IPS-18c (cell line): ENCODE measurements around the gene NEURL4.
"Not testable (repeated sequence)": the region's sequence is repeated elsewhere in the genome, so short reads cannot be mapped to it uniquely, and the experiment has no call there.

Experiments used
- H3K4me3 ChIP-seq: 2 replicates; pipeline ENCODE4 v1.7.0; 2013; ENCODE audit warnings: low read depth, mild to moderate bottlenecking, low read length, moderate library complexity; ENCODE audit not compliant: insufficient read depth
- H3K9me3 ChIP-seq: one replicate; pipeline ENCODE4 v1.6.1; 2013; ENCODE audit warnings: mild to moderate bottlenecking, low read length, moderate library complexity; ENCODE audit not compliant: control insufficient read depth, insufficient read depth

The NEURL4 gene

DNA sequence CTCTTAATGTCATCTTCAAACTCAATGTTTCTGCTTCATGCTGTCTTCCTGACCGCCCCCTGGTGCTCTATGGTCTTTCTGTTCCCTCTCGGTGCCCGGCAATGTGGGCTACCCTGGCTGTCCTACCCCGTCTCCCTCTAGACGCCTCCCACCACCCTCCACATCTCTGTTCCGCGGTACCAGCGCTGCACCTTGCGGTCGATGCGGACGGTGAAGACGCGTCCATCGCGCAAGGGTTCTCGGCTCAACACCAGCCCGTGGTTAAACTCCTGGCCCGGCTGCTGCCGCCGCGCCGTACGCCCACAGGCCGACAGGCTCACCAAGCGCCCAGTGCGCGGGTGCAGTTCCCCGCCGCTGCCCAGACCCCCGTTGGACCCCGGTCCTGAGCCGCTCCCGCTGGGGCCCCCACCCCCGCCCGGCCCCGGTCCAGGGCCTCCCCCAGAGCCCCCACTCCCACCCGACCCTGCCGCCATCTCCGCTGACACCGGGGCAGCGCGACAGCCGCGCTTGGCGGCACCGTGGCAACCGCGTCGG, at the start of gene NEURL4:
Gene NEURL4, minus strand, starts transcription at position 496 of the 534 bp plus-strand sequence. Its CDS starts 23 bp downstream, at position 473.
- Histone ChIP-seq H3K4me3 (peak within 1 kb of the TSS; percentile 60), H3K9me3 (no peaks in the 10 kb centered on the region)

DNA sequence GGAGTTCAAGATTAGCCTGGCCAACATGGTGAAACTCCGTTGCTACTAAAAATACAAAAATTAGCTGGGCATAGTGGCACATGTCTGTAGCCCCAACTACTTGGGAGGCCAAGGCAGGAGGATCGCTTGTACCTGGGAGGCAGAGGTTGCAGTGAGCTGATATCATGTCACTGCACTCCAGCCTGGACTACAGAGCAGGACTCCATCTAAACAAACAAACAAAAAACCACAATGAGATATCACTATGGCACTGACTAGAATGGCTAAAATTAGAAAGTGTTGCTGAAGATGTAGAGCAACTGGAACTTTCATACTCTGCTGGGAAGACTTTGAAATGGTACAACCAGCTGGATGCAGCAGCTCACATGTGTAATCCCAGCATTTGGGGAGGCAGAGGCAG, 45.2 kb upstream of the NEURL4 start:
- Histone ChIP-seq H3K9me3 (no peaks in the 10 kb centered on the region), H3K4me3 (no peak overlapping the region)

DNA sequence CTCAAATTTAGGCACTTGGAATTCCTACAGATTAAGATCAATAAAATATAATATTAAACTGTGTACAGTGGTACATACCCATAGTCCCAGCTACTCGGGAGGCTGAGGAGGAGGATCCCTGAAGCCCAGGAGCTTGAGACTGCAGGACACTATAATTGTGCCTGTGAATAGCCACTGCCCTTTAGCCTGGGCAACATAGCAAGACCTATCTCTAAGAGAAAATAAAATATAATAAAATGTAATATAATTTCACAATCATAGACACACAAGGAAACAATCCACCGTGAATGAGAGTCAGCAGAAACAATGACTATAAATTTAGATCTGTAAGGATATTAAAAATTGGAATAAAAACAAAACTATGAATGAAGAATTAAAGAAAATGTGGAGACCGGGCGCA, 41.7 kb upstream of the NEURL4 start:
- Histone ChIP-seq H3K9me3 (no peaks in the 10 kb centered on the region), H3K4me3 (no peak overlapping the region)

- no peaks in the 10 kb centered on the region for H3K9me3 ChIP-seq
Measured at GRCh38 chr17:7369825-7370224, 40.7 kb upstream of the NEURL4 start.

GRCh38 chr17:7368599-7368994, 39.5 kb upstream of the NEURL4 start:
- not testable (repeated sequence) for H3K4me3 ChIP-seq, H3K9me3 ChIP-seq

More at GRCh38 chr17:7369825-7370224, 40.7 kb upstream of the NEURL4 start:
- no peak overlapping the region for H3K4me3 ChIP-seq

DNA sequence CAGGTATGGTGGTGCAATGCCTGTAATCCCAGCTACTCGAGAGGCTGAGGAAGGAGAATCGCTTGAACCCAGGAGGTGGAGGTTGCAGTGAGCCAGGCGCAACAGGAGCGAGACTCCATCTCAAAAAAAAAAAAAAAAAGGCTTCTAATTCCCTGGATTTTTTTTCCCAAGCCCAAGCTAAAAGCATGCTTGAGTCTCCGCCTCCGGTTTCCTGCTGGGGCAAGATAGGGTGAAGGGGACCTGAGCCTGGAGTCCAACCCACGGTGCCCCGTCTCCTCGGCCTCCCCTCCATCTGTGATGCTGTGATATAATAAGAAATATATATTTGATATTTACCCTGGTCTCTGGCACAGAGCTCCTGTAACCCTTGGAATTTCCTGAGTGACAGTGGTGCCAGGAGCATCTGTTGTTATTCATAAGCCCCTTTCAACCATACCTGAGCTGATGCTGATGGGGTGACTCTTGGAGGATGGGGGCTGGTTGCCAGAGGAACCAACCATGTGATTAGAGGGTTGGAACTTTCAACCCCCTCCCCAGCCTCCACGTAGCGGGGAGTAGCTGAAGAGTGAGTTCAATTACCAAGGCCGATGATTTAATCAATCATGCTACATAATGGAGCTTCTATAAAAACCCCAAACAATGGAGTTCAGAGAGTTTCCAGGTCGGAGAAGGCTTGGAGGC, 38.9 kb upstream of the NEURL4 start:
- H3K9me3 ChIP-seq: no peaks in the 10 kb centered on the region
- H3K4me3 ChIP-seq: no peak overlapping the region

DNA sequence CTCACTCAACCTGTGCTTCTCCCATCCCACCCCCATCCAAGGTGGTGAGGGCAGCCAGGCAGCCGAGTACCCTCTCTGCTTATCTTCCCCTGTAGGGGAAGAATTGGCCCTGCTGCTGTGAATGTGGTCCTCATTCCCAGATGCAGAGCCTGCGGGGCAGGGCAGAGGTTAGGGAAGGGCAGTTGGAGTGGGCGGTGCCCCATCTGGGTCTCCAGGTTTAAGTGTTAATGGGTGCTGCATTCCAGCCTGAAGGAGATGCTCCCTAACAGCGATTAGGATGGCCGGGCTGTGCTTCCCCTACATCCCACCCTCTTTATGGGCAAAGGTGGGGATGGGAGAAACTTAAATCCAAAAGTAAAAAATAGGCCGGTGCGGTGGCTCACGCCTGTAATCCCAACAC, 37.9 kb upstream of the NEURL4 start:
- H3K4me3 ChIP-seq: no peak overlapping the region
- H3K9me3 ChIP-seq: no peaks in the 10 kb centered on the region

GRCh38 chr17:7365963-7366362, 36.8 kb upstream of the NEURL4 start:
- not testable (repeated sequence) for H3K4me3 ChIP-seq, H3K9me3 ChIP-seq

GRCh38 chr17:7363311-7363710, 34.2 kb upstream of the NEURL4 start:
- no peaks in the 10 kb centered on the region for H3K9me3 ChIP-seq
- no peak overlapping the region for H3K4me3 ChIP-seq

- Histone ChIP-seq H3K9me3 (no peaks in the 10 kb centered on the region), H3K4me3 (no peak overlapping the region)
Measured at GRCh38 chr17:7361906-7362305, 32.8 kb upstream of the NEURL4 start.

- no peaks in the 10 kb centered on the region for H3K9me3 ChIP-seq
Measured at GRCh38 chr17:7357381-7357780, 28.2 kb upstream of the NEURL4 start.

GRCh38 chr17:7356756-7357155, 27.6 kb upstream of the NEURL4 start:
- Histone ChIP-seq H3K9me3 (no peaks in the 10 kb centered on the region), H3K4me3 (no peak overlapping the region)

More at GRCh38 chr17:7357381-7357780, 28.2 kb upstream of the NEURL4 start:
- H3K4me3 ChIP-seq: no peak overlapping the region

- Histone ChIP-seq H3K4me3 (peak overlapping the region; percentile 21; the same call in 1 of the 2 replicates), H3K9me3 (no peaks in the 10 kb centered on the region)
Measured at GRCh38 chr17:7356072-7356549, 27.0 kb upstream of the NEURL4 start.

DNA sequence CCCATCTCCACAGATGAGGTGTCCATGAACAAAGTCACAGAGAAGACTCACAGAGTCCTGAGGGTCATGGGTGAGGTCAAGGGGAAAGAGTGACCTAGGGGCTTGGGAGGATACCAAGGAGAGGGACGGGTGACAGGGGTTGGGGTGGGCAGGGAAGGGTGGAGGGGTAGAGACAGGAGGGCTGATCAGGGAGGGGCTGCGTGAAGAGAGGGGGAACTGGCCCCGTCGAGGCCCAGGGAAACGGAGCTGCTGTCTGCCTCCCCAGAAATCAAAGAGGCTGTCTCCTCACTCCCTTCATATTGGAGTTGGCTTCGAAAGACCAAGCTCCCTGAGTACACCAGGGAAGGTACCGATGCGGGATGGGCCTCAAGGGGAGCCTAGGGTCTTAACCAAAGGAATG, 26.4 kb upstream of the NEURL4 start:
- Histone ChIP-seq H3K9me3 (no peaks in the 10 kb centered on the region), H3K4me3 (no peak overlapping the region)

DNA sequence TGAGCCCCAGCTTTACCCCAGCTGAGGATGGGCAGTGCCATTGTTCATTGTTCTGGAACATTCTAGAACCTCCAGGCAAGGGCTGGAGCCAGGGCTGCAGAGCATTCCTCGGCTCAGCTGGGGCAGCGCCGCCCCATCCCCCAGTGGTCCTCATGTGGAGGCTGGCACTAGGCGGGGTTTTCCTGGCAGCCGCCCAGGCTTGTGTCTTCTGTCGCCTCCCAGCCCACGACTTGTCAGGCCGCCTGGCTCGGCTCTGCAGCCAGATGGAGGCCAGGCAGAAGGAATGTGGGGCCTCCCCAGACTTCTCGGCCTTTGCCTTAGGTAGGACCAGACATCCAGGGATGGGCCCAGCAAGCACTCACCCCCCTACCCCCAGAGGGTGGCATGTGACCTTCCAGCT, 25.9 kb upstream of the NEURL4 start, which contains the start of gene TMEM95:
Gene TMEM95, plus strand, starts transcription at position 104 of the 400 bp plus-strand sequence. Its CDS starts 49 bp downstream, at position 153.
- Histone ChIP-seq H3K4me3 (no peak within 1 kb of the TSS), H3K9me3 (no peaks in the 10 kb centered on the region)

DNA sequence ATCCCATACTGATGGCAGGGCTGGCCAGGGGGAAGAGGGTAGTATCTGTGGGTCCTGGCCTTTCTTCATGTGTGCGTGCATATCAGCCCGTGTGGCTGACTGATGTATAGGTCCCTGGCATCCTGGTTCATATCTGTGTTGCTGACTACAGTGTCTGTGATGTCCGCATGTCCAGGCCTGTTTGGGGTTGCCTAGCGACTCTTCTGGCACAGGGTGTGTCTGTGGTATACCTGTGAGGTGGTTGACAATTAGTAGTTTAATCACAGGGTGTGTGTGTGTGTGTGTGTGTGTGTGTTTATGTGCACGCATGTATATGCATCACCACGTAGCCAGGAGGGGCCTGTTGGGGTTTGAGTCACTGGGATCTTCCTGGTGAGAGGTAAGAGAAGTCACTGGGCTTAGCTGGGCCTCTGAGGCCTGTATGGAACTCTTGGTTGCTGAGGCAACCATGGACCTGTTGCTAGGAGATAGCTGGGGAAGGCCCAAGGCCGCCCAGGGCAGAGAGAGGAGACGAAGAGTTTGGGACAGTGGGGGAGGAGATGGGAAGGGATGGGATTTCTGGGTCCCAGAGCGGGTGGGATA, 25.2 kb upstream of the NEURL4 start:
- Histone ChIP-seq H3K4me3 (no peak overlapping the region), H3K9me3 (no peaks in the 10 kb centered on the region)

GRCh38 chr17:7352910-7353635, 23.9 kb upstream of the NEURL4 start:
- H3K4me3 ChIP-seq: peak overlapping the region; percentile 87; the same call in 1 of the 2 replicates
- H3K9me3 ChIP-seq: peaks cover 2% of the 10 kb centered on the region

GRCh38 chr17:7352503-7352889, 23.4 kb upstream of the NEURL4 start:
- H3K9me3 ChIP-seq: peaks cover 2% of the 10 kb centered on the region

More at GRCh38 chr17:7352503-7352889, 23.4 kb upstream of the NEURL4 start:
- H3K4me3 ChIP-seq: peak overlapping the region; percentile 87
